ENCODE data around the gene HOXA7.

HOXA7 gene

DNA sequence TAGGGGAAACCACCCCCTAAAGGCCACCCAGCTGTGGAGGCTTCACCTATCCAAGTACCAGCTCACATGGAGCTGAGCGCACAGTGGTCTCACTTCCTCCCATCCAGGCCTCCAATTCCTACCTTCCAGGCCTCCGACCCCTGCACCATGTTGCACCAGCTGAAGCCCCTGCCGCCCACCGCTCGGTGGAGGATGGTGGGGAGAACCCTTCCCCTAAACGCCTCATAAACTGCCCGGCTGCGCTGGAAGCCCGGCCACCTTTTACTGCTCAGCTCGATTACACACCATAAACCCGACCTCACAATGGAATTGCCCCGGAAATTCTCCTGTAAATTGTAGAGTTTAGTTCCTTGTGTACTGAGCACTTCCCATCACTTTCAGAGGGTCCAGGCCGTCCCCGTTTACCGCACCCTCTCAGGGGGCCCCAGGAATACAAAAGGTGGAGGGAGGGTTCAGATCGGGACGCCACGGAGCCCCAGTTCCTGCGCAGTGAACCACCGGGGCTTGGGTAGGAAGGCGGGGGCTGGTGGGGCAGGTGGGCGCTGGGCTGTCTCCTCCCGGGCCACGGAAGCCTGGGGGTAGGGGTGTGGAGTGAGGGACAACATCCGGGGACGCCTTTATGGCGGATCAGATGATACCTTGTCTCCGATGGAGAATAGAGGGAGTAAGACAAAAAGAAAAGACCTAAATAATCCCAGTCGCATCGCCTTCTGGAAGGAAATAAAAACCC lies 1.4 kb upstream of the HOXA7 start:
- no peak for DNase-seq

- DNase-seq = no peak
These were observed 634 bp upstream of the HOXA7 start for GRCh38 chr7:27156916-27157701.

DNA sequence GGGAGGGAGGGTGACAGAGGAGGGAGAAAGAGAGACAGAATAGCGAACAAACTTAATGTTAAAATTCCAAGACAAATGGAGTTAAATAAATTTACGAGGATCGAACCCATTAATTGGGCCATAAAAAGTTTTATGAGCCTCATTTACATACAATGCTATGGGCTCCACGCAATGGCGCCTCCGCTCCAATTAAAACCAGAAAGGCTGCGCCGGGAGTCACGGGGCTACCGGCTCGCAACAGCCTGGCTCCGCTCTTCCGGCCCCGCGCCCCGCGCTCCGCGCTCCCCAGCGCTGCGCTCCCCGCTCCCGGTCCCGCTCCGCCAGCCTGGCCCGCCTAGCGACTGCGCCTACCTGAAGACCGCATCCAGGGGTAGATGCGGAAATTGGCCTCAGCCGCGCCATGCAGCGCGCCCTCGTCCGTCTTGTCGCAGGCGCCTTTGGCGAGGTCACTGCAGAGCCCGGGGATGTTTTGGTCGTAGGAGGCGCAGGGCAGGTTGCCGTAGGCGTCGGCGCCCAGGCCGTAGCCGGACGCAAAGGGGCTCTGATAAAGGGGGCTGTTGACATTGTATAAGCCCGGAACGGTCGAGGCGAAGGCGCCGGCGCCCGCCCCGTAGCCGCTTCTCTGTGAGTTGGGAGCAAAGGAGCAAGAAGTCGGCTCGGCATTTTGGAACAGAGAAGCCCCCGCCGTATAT lies 513 bp downstream of the HOXA7 start:
- no peak for DNase-seq

- no peak for DNase-seq
These were observed 1.3 kb downstream of the HOXA7 start for GRCh38 chr7:27154901-27155815.

DNA sequence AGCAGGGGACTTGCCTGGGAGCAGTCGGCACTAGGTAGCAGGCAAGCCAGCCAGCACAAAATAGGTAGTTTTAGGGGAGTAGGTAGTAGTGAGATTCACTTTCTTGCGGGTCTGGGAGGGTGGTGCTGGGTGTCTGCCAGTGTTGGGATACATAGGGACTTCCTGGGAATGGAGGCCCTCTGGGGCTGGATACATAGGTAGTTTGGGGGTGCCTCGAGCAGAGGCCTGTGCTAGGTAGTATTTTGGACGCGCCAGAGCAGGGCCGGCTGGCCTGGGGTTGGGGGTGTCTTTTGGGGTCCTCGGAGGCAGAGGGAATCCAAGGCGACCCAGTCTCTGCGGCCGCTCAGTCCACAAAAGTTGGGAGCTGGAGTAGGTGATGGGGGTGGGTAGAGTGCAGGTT lies 2.1 kb downstream of the HOXA7 start:
- DNase-seq = no peak

- no peak for DNase-seq
These were observed 2.9 kb downstream of the HOXA7 start for GRCh38 chr7:27153526-27153925.

DNA sequence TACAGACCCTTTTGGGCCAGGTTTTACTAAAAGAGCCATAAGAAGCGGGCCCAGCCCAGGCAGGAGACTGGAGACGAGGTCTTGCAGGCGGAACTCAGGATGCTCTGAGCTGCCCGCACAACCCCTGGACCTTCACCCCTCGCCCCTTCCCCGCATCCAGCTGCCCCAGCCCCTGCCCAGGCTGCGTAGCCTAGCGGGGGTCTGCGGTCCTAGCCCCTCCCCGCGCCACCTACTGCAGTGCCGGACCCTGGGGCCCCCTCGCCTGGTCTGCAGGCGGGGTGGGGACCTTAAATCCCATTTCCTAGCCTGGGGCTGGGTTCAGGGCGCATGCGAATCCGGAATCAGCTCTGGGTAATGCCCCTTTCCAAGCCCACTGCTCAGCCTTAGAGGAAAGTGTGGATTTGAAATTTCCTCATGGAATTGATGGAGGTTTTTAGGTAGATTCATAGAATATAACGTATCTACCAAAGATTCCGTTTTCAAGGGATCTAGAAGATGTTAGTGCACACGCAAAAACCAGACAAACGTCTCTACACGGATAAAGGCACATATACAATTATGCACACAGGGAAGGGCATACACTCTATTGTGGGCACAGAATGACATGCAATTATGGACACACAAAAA lies 3.5 kb downstream of the HOXA7 start:
- DNase-seq = no peak

- no peak for DNase-seq
These were observed 4.3 kb downstream of the HOXA7 start, which contains the start of gene HOXA3 for GRCh38 chr7:27151931-27152815. Gene HOXA3, minus strand, starts transcription at chr7:27152583. Its CDS starts 41,943 bp downstream, at chr7:27110640.

GRCh38 chr7:27151341-27151930 lies 5.0 kb downstream of the HOXA7 start:
- no peak for DNase-seq

DNA sequence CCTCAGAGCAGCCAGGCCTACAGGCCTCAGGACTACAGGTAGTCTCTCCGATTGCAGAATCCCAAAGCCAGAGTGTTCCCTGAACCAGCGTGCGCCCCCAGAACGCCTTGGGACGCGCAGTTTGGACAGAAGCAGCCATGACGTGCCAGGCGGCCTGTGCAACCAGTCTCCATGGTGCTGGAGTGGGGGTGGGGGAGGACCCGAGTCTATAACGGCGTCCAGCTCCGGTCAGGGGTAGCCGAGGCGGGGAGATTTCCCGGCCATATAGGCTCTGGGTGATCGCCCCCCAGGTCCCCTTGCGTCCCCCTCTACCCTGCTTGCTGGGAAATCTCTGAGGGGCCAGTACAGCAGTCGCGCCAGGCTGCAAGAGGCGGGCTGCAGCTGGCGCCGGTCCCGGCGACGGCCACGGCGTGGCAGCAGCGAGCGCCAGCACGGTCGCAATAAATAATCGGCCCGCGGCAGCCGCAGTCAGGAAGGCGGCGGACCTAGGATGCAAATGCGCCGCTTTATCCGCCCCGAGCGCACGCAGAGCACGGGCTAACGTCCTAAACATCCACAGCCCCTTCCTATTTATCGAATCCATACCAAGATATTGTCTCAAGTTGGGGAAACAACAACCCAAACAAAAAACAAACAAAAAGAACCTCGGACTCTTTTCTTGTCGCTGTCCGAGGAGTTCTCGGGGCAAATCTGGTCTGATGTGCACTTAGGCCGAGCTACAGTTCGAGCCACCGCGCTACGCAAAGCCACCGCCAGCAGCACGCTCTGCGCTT lies 5.7 kb downstream of the HOXA7 start:
- DNase-seq = peak; percentile 71

- no peak for DNase-seq
These were observed 6.5 kb downstream of the HOXA7 start for GRCh38 chr7:27149842-27150567.

DNA sequence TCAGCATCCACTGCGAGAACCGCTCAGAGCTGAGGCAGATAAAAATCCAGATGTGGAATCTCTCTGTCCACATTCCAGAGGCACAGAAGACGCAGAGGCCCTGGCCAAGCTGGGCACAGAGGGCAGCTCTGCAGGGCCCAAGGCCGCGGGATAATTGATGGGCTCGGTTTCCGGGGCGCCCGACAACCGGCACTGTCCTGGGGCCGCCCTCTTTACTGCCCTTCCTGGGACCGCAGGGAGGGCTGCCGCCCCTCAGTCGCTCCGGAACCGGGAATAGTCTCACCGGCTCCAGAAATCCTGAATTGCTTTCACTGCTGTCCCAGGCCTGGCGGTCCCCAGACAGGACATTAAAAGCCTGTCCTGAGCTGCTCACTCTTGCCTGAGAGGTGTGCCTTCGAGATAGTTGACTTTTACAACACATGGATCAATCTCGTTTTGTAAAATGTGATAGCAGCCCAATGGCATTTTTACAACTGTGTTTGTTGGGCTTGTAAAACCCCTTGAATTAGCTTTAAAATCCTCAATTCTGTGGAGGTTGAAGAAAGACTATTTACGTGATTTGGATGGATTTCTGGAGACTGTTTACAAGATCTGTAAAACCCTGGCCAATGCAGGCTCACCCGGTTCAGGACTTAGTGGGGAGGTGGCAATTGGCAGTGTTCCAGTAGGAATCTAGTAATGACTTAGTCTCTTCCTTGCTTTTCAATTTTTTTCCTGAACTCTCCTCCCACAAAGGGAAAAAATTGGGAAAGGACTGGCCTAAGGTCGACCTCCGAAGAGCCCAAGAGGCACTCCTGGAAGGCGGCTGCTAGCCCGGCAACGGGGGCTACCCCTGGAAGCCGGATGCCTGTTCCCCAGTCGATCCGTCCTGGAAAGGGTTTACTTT lies 7.5 kb downstream of the HOXA7 start:
- no peak for DNase-seq

GRCh38 chr7:27148031-27148755 lies 8.3 kb downstream of the HOXA7 start:
- DNase-seq = no peak

- no peak for DNase-seq
These were observed 9.1 kb downstream of the HOXA7 start, which contains the start of gene HOXA6 for GRCh38 chr7:27147199-27148030. Gene HOXA6, minus strand, starts transcription at chr7:27147774. Its CDS starts 25 bp downstream, at chr7:27147749.

GRCh38 chr7:27146491-27147198 lies 9.8 kb downstream of the HOXA7 start:
- DNase-seq = no peak

Measured in activated CD4-positive, alpha-beta T cell treated with anti-CD3 and anti-CD28 coated beads, Interleukin-10, Interleukin-2, amounts not matched to agents 100 ng/mL and 50 ng/mL, durations not matched to agents 16 hours and 8 hours (primary cell).